Transverse colon (tissue), 4 donors: ENCODE data around the gene CCDC150.

ENCODE experiments used
- CTCF ChIP-seq, 5 experiments: fragments of 200-600 bp in 3 of 5; fragments of 450-650 bp in 2 of 5; sonication (generic) in 3 of 5; IDR thresholded peaks; 1 replicate in 2 of 5; 2 replicates in 3 of 5; pipeline ENCODE4 v1.5.1; 2016 to 2017; ENCODE audit warnings: antibody characterized with exemption in 5 of 5, inconsistent platforms in 3 of 5, mild to moderate bottlenecking in 2 of 5, moderate library complexity in 1 of 5
- EP300 ChIP-seq: sonication (generic); formaldehyde crosslinking; IDR thresholded peaks from one replicate; pipeline ENCODE4 v1.6.1; 2017; ENCODE audit warnings: antibody characterized with exemption, low read depth
- POLR2AphosphoS5 ChIP-seq, 3 donors: sonication (generic); formaldehyde crosslinking; IDR thresholded peaks; one replicate each; pipeline ENCODE4 v1.6.1; 2016; ENCODE audit warnings: antibody characterized with exemption in 3 of 3

- TF ChIP-seq CTCF (IDR thresholded peaks at IDR 0.05) (no peak), EP300 (no peak), POLR2AphosphoS5 (IDR thresholded peaks at IDR 0.05) (no peak)
These were observed 108.6 kb downstream of the CCDC150 start for GRCh38 chr2:196748123-196748522.
